HepG2 (cell line): ENCODE data around the gene HAUS1.

ENCODE experiments used
- ARID2 ChIP-seq: sonication (generic); formaldehyde crosslinking; IDR thresholded peaks from 2 replicates; pipeline ENCODE4 v1.8.1; 2022; ENCODE audit warnings: mild to moderate bottlenecking, missing genetic modification reagents, borderline replicate concordance
- CTCF ChIP-seq: sonication (generic); formaldehyde crosslinking; IDR thresholded peaks from 2 replicates; pipeline ENCODE4 v1.5.0; 2020; ENCODE audit warnings: mild to moderate bottlenecking, missing genetic modification reagents, moderate library complexity
- EEA1 ChIP-seq: sonication (generic); formaldehyde crosslinking; IDR thresholded peaks from 2 replicates; pipeline ENCODE4 v1.5.1; 2020; ENCODE audit warnings: mild to moderate bottlenecking, missing genetic modification reagents, borderline replicate concordance
- EP300 ChIP-seq, 3 experiments: sonication (generic) in 1 of 3; formaldehyde crosslinking in 1 of 3; IDR thresholded peaks; 2 replicates each; pipeline versions ENCODE4 v1.5.1 to v1.6.1; 2011 to 2020; ENCODE audit warnings: low read depth in 2 of 3, low read length in 2 of 3, borderline replicate concordance in 1 of 3, improper control_type of control experiment in 1 of 3, mild to moderate bottlenecking in 1 of 3, missing genetic modification reagents in 1 of 3, moderate library complexity in 1 of 3
- KAT7 ChIP-seq: IDR thresholded peaks from 2 replicates; pipeline ENCODE4 v1.6.1; 2018; ENCODE audit warnings: borderline replicate concordance, missing compliant biosample characterization
- KMT2A ChIP-seq: sonication (generic); formaldehyde crosslinking; IDR thresholded peaks from 2 replicates; pipeline ENCODE4 v1.4.0; 2020; ENCODE audit warnings: missing genetic modification reagents
- MAFK ChIP-seq, 2 experiments: IDR thresholded peaks in 1 of 2; conservative IDR thresholded peaks in 1 of 2; 2 replicates each; pipeline ENCODE4 v1.6.1; 2011; ENCODE audit warnings: improper control_type of control experiment in 2 of 2, low read length in 2 of 2
- RAD21 ChIP-seq: fragments of 450-650 bp; formaldehyde crosslinking; IDR thresholded peaks from 2 replicates; pipeline ENCODE4 v1.5.0; 2020; ENCODE audit warnings: mild to moderate bottlenecking
- SMYD3 ChIP-seq: sonication (generic); formaldehyde crosslinking; IDR thresholded peaks from 2 replicates; pipeline ENCODE4 v1.8.1; 2023; ENCODE audit warnings: mild to moderate bottlenecking, missing genetic modification reagents
- TRIM24 ChIP-seq: sonication (generic); formaldehyde crosslinking; IDR thresholded peaks from 2 replicates; pipeline ENCODE4 v1.8.0; 2022; ENCODE audit warnings: mild to moderate bottlenecking, missing genetic modification reagents
- USF2 ChIP-seq, 2 experiments: sonication (generic) in 1 of 2; formaldehyde crosslinking in 1 of 2; IDR thresholded peaks; 2 replicates each; pipeline versions ENCODE4 v1.5.1 to v1.6.1; 2011 to 2020; ENCODE audit warnings: borderline replicate concordance in 1 of 2, low read depth in 1 of 2, low read length in 1 of 2, mild to moderate bottlenecking in 1 of 2, missing genetic modification reagents in 1 of 2, moderate library complexity in 1 of 2
- ZNF121 ChIP-seq: sonication (generic); formaldehyde crosslinking; IDR thresholded peaks from 2 replicates; pipeline ENCODE4 v1.5.0; 2020; ENCODE audit warnings: mild to moderate bottlenecking, missing genetic modification reagents
- ZNF235 ChIP-seq: sonication (generic); formaldehyde crosslinking; IDR thresholded peaks from 2 replicates; pipeline ENCODE4 v1.8.1; 2023; ENCODE audit warnings: mild to moderate bottlenecking, missing genetic modification reagents, borderline replicate concordance

GRCh38 chr18:46141199-46141598, 37.0 kb downstream of the HAUS1 start:
- TF ChIP-seq CTCF (CRISPR knock-in tag) (no peak), ZNF121 (CRISPR knock-in tag) (no peak), MAFK (conservative IDR thresholded peaks at IDR 0.05 in 1 of 2, IDR thresholded peaks at IDR 0.05 in 1 of 2; ENCODE audit: low read length in 2 of 2) (no peak), KMT2A (CRISPR knock-in tag) (no peak), EEA1 (CRISPR knock-in tag) (no peak), SMYD3 (no peak), TRIM24 (CRISPR knock-in tag) (no peak), KAT7 (no peak), USF2 (IDR thresholded peaks at IDR 0.05; ENCODE audit: low read depth, low read length) (no peak), USF2 (CRISPR knock-in tag; IDR thresholded peaks at IDR 0.05; ENCODE audit: borderline replicate concordance) (no peak), EP300 (IDR thresholded peaks at IDR 0.05; ENCODE audit: low read depth in 2 of 2, low read length in 2 of 2) (no peak), EP300 (CRISPR knock-in tag; IDR thresholded peaks at IDR 0.05; ENCODE audit: borderline replicate concordance) (no peak), ARID2 (no peak), ZNF235 (no peak), RAD21 (no peak)
